GM12892 (cell line): ENCODE measurements around the gene CBY2. TPM values are rescaled to one million over a fixed set of nuclear protein-coding genes. Genes with fewer than 3 reads are reported as not detected.
A peak's percentile ranks its signal among the peaks of the same experiment; 100 is the strongest.
"Not testable (repeated sequence)": the region's sequence is repeated elsewhere in the genome, so short reads cannot be mapped to it uniquely, and the experiment has no call there.

Experiments used
- DNase-seq: peaks from one replicate; pipeline ENCODE4 v3.0.0; 2011; ENCODE audit not compliant: insufficient read length
- FAIRE-seq: peaks from 2 replicates; lab custom pipeline; 2011; peaks lifted over from hg19 to GRCh38; lab: Jason Lieb, UNC
- POLR2A ChIP-seq: IDR thresholded peaks from 2 replicates; pipeline ENCODE4 v1.6.1; 2011; ENCODE audit warnings: low read depth, low read length, control low read depth
- POLR2AphosphoS5 ChIP-seq: IDR thresholded peaks from 2 replicates; pipeline ENCODE4 v1.6.1; 2011; ENCODE audit warnings: low read depth, low read length, control low read depth
- TAF1 ChIP-seq: IDR thresholded peaks from 2 replicates; pipeline ENCODE4 v1.6.1; 2011; ENCODE audit warnings: low read depth, mild to moderate bottlenecking, control low read depth, low read length, borderline replicate concordance
- polyA plus RNA-seq: library from polyadenylated mRNA; unstranded; fragments of >200 nt; gene quantifications from one replicate; pipeline ENCODE4 v1.2.1, GENCODE V29; 2012; ENCODE audit warnings: missing spikeins, inconsistent platforms; ENCODE audit not compliant: missing spikeins

CBY2 gene
- not detected for polyA plus RNA-seq

GRCh38 chr13:45702088-45702487 is at the start of gene CBY2:
Gene CBY2 (plus strand): TSS chr13:45702320. CDS start chr13:45702391, 71 bp downstream.
- FAIRE-seq (peak; percentile 93), DNase-seq (no peak)
- TF ChIP-seq TAF1 (no peak), POLR2A (peak; percentile 10; the same call in 1 of the 2 replicates), POLR2AphosphoS5 (no peak)

- FAIRE-seq (no peak), DNase-seq (no peak)
- TF ChIP-seq TAF1 (no peak), POLR2AphosphoS5 (no peak), POLR2A (no peak)
Observed at GRCh38 chr13:45654633-45655349, 47.3 kb upstream of the CBY2 start.

GRCh38 chr13:45658586-45659235 is 43.4 kb upstream of the CBY2 start:
- no peak for DNase-seq
- TF ChIP-seq POLR2A (no peak), POLR2AphosphoS5 (no peak), TAF1 (no peak)
- FAIRE-seq = no peak

- no peak for TF ChIP-seq TAF1
- TF ChIP-seq POLR2A = no peak
- no peak for TF ChIP-seq POLR2AphosphoS5
- no peak for FAIRE-seq
Observed at GRCh38 chr13:45659536-45659935, 42.6 kb upstream of the CBY2 start.

GRCh38 chr13:45660458-45660857 is 41.7 kb upstream of the CBY2 start:
- FAIRE-seq, DNase-seq: not testable (repeated sequence)

More at GRCh38 chr13:45659536-45659935, 42.6 kb upstream of the CBY2 start:
- no peak for DNase-seq

GRCh38 chr13:45662162-45662561 is 40.0 kb upstream of the CBY2 start:
- no peak for FAIRE-seq
- TF ChIP-seq POLR2AphosphoS5 (no peak), POLR2A (no peak), TAF1 (no peak)
- DNase-seq = no peak

- not testable (repeated sequence) for FAIRE-seq, DNase-seq
Observed at GRCh38 chr13:45662903-45663302, 39.2 kb upstream of the CBY2 start.

GRCh38 chr13:45669626-45670025 is 32.5 kb upstream of the CBY2 start:
- not testable (repeated sequence) for FAIRE-seq, DNase-seq

- DNase-seq (no peak), FAIRE-seq (no peak)
- TF ChIP-seq POLR2A = no peak
- TF ChIP-seq TAF1 = no peak
- no peak for TF ChIP-seq POLR2AphosphoS5
Observed at GRCh38 chr13:45670189-45670885, 31.8 kb upstream of the CBY2 start.

- no peak for DNase-seq
- FAIRE-seq = no peak
- TF ChIP-seq TAF1 (no peak), POLR2AphosphoS5 (no peak), POLR2A (no peak)
Observed at GRCh38 chr13:45674908-45675307, 27.2 kb upstream of the CBY2 start.

- DNase-seq (no peak), FAIRE-seq (no peak)
- TF ChIP-seq POLR2A (no peak), TAF1 (no peak), POLR2AphosphoS5 (no peak)
Observed at GRCh38 chr13:45678282-45678681, 23.8 kb upstream of the CBY2 start.

GRCh38 chr13:45681113-45681512 is 21.0 kb upstream of the CBY2 start:
- DNase-seq (no peak), FAIRE-seq (no peak)
- TF ChIP-seq POLR2AphosphoS5 = no peak
- no peak for TF ChIP-seq TAF1
- TF ChIP-seq POLR2A = no peak
